ENCODE data around the gene UBN1.

DNA sequence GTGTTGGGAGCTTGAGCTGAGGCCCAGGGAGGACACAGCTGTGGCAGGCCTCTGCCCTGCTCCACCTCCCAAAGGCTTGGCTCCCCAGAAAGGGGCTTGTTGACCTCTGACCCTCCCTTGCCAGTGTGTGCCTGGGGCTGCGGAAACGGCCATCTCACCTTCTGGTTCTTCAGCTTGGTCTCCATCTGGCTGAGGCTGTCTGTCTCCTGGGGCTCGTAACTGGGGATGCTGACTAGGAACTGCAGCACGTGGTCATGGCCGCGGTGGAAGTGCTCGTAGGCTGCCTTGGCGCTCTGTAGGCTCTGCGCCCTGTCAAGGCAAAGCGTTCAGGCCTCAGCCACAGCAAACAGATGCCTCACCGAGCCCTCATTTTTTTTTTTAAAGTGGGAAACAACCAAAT lies 42.7 kb downstream of the UBN1 start:
- no peak for TF ChIP-seq REST (IDR thresholded peaks at IDR 0.05; ENCODE audit: insufficient read depth in 1 of 2, low read depth in 2 of 2, low read length in 1 of 2)
- TF ChIP-seq CTCF (IDR thresholded peaks at IDR 0.05) = no peak
- no peak for TF ChIP-seq POLR2AphosphoS5 (IDR thresholded peaks at IDR 0.05; ENCODE audit: low read depth, low read length)
